H1 (cell line): ENCODE results near the gene PXDC1. TPM values are rescaled to one million over a fixed set of nuclear protein-coding genes. Genes with fewer than 3 reads are reported as not detected.
A peak's percentile ranks its signal among the peaks of the same experiment; 100 is the strongest.

ENCODE experiments used
- CTCF ChIA-PET: fragments of 300-600 bp; sonication (Branson Sonifier 250); formaldehyde crosslinking; loops from one replicate; lab custom pipeline; 2021; ENCODE audit not compliant: partially characterized antibody; lab: Charles Lee
- POLR2A ChIA-PET: fragments of 300-600 bp; sonication (Branson Sonifier 250); formaldehyde crosslinking; loops from one replicate; lab custom pipeline; 2021; ENCODE audit warnings: inconsistent platforms; ENCODE audit not compliant: partially characterized antibody; lab: Charles Lee
- DNase-seq, 2 experiments: peaks; one replicate each; pipeline versions ENCODE4 v3.0.0 to v3.0.0-alpha.2; 2010 to 2022; ENCODE audit warnings: low spot score in 2 of 2, low read depth in 1 of 2, mixed read lengths in 1 of 2
- FAIRE-seq: peaks from 2 replicates; lab custom pipeline; 2011; peaks lifted over from hg19 to GRCh38; lab: Jason Lieb, UNC
- H2AFZ ChIP-seq: 2 replicates; pipeline ENCODE4 v1.8.1; 2012; ENCODE audit warnings: low read length, inconsistent platforms
- H2AK5ac ChIP-seq: 2 replicates; pipeline ENCODE4 v1.6.1; 2013; ENCODE audit warnings: low read depth, low read length
- H2BK120ac ChIP-seq: replicated peaks from 2 replicates; pipeline ENCODE3; 2013; ENCODE audit warnings: low read depth, low read length, inconsistent platforms
- H2BK12ac ChIP-seq: 2 replicates; pipeline ENCODE4 v1.6.1; 2013; ENCODE audit warnings: low read depth, low read length
- H2BK15ac ChIP-seq: 2 replicates; pipeline ENCODE4 v1.6.1; 2013; ENCODE audit warnings: low read length
- H2BK20ac ChIP-seq: 2 replicates; pipeline ENCODE4 v1.6.1; 2013; ENCODE audit warnings: low read length
- H2BK5ac ChIP-seq: 2 replicates; pipeline ENCODE4 v1.6.1; 2013; ENCODE audit warnings: low read depth, low read length
- H3K14ac ChIP-seq: 2 replicates; pipeline ENCODE4 v1.6.1; 2013; ENCODE audit warnings: inconsistent platforms; ENCODE audit not compliant: insufficient read length
- H3K18ac ChIP-seq: 2 replicates; pipeline ENCODE4 v1.6.1; 2013; ENCODE audit warnings: low read length; ENCODE audit errors: extremely low read depth
- H3K23ac ChIP-seq: 2 replicates; pipeline ENCODE4 v1.6.1; 2013; ENCODE audit warnings: inconsistent platforms; ENCODE audit not compliant: insufficient read length
- H3K23me2 ChIP-seq: 2 replicates; pipeline ENCODE4 v1.6.1; 2013; ENCODE audit warnings: low read depth, low read length
- H3K27ac ChIP-seq: 2 replicates; pipeline ENCODE4 v1.6.1; 2011; ENCODE audit warnings: low read depth, low read length, inconsistent platforms
- H3K27me3 ChIP-seq, 4 experiments: replicated peaks in 1 of 4; 1 replicate in 1 of 4; 2 replicates in 3 of 4; pipeline versions ENCODE4 v1.6.1 to v1.8.1; 2011 to 2013; ENCODE audit warnings: low read length in 3 of 4, mild to moderate bottlenecking in 3 of 4, inconsistent platforms in 2 of 4, mixed read lengths in 2 of 4, moderate library complexity in 1 of 4; ENCODE audit not compliant: control insufficient read depth in 3 of 4, insufficient read depth in 3 of 4; ENCODE audit errors: extremely low read depth in 1 of 4
- H3K36me3 ChIP-seq, 4 experiments: 2 replicates each; pipeline versions ENCODE4 v1.6.1 to v1.8.1; 2011 to 2013; ENCODE audit warnings: mild to moderate bottlenecking in 4 of 4, low read length in 3 of 4, moderate library complexity in 2 of 4, control low read depth in 1 of 4, inconsistent platforms in 1 of 4; ENCODE audit not compliant: insufficient read depth in 4 of 4, control insufficient read depth in 2 of 4
- H3K4ac ChIP-seq: replicated peaks from 2 replicates; pipeline ENCODE3; 2013; ENCODE audit warnings: low read length, low read depth, mixed read lengths, inconsistent platforms; ENCODE audit not compliant: insufficient read length
- H3K4me1 ChIP-seq, 4 experiments: replicated peaks in 1 of 4; 1 replicate in 1 of 4; 2 replicates in 3 of 4; pipeline versions ENCODE4 v1.6.1 to v1.8.1; 2011 to 2013; ENCODE audit warnings: low read length in 3 of 4, inconsistent platforms in 2 of 4, mixed read lengths in 1 of 4; ENCODE audit not compliant: insufficient read depth in 4 of 4, control insufficient read depth in 3 of 4
- H3K4me2 ChIP-seq, 2 experiments: 2 replicates each; pipeline versions ENCODE4 v1.6.1 to v1.8.1; 2011 to 2013; ENCODE audit warnings: low read depth in 2 of 2, low read length in 2 of 2, control low read depth in 1 of 2, inconsistent platforms in 1 of 2, mild to moderate bottlenecking in 1 of 2; ENCODE audit not compliant: insufficient read depth in 1 of 2
- H3K4me3 ChIP-seq, 4 experiments: fragments of 200-600, 300-600 bp in 1 of 4; sonication (generic), shearing (Covaris generic), sonication (Bioruptor Twin) in 1 of 4; 2 replicates each; pipeline versions ENCODE4 v1.5.1 to v1.8.1; 2011 to 2016; ENCODE audit warnings: low read length in 4 of 4, low read depth in 3 of 4, control low read depth in 2 of 4, inconsistent platforms in 2 of 4, mild to moderate bottlenecking in 2 of 4, mixed read lengths in 1 of 4, moderate library complexity in 1 of 4; ENCODE audit not compliant: insufficient read depth in 2 of 4; ENCODE audit errors: extremely low read depth in 1 of 4
- H3K56ac ChIP-seq: replicated peaks from 2 replicates; pipeline ENCODE3; 2013; ENCODE audit warnings: low read depth, mild to moderate bottlenecking, mixed read lengths, low read length, inconsistent platforms; ENCODE audit not compliant: insufficient read length
- H3K79me1 ChIP-seq: 2 replicates; pipeline ENCODE4 v1.6.1; 2013; ENCODE audit warnings: low read depth, low read length, control low read depth
- H3K79me2 ChIP-seq, 2 experiments: 2 replicates each; pipeline versions ENCODE4 v1.6.1 to v1.8.1; 2012 to 2013; ENCODE audit warnings: low read length in 2 of 2, mild to moderate bottlenecking in 2 of 2, inconsistent platforms in 1 of 2; ENCODE audit not compliant: insufficient read depth in 2 of 2, control insufficient read depth in 1 of 2
- H3K9ac ChIP-seq, 4 experiments: replicated peaks in 1 of 4; 1 replicate in 1 of 4; 2 replicates in 3 of 4; pipeline versions ENCODE4 v1.6.1 to v1.8.1; 2011 to 2013; ENCODE audit warnings: low read depth in 3 of 4, low read length in 3 of 4, control low read depth in 2 of 4, mild to moderate bottlenecking in 2 of 4, moderate library complexity in 2 of 4, inconsistent platforms in 1 of 4; ENCODE audit errors: extremely low read depth in 1 of 4
- H3K9me3 ChIP-seq, 2 experiments: 2 replicates each; pipeline versions ENCODE4 v1.6.1 to v1.8.1; 2012 to 2013; ENCODE audit warnings: mild to moderate bottlenecking in 2 of 2, moderate library complexity in 2 of 2, control low read depth in 1 of 2, inconsistent platforms in 1 of 2, low read depth in 1 of 2, low read length in 1 of 2, mixed read lengths in 1 of 2; ENCODE audit not compliant: insufficient read depth in 2 of 2
- H4K20me1 ChIP-seq, 2 experiments: replicated peaks in 1 of 2; 2 replicates each; pipeline versions ENCODE3 to v1.8.1; 2011 to 2013; ENCODE audit warnings: inconsistent platforms in 2 of 2, low read length in 2 of 2, mild to moderate bottlenecking in 1 of 2; ENCODE audit not compliant: insufficient read depth in 2 of 2, control insufficient read depth in 1 of 2
- H4K5ac ChIP-seq: 2 replicates; pipeline ENCODE4 v1.6.1; 2013; ENCODE audit warnings: low read length, low read depth, mixed read lengths, inconsistent platforms; ENCODE audit not compliant: insufficient read length
- H4K8ac ChIP-seq: 2 replicates; pipeline ENCODE4 v1.8.0; 2013; ENCODE audit warnings: mild to moderate bottlenecking, moderate library complexity, low read length, inconsistent platforms; ENCODE audit not compliant: insufficient read depth; ENCODE audit errors: extremely low read depth
- H4K91ac ChIP-seq: replicated peaks from 2 replicates; pipeline ENCODE3; 2013; ENCODE audit warnings: low read length, mixed read lengths, inconsistent platforms; ENCODE audit not compliant: insufficient read length
- CEBPB ChIP-seq: IDR thresholded peaks from 2 replicates; pipeline ENCODE4 v1.6.1; 2012; ENCODE audit warnings: low read depth, low read length
- CHD1 ChIP-seq: IDR thresholded peaks from 2 replicates; pipeline ENCODE4 v1.6.1; 2012; ENCODE audit warnings: low read depth, low read length, improper control_type of control experiment
- CHD2 ChIP-seq: IDR thresholded peaks from 2 replicates; pipeline ENCODE4 v1.6.1; 2012; ENCODE audit warnings: low read length, improper control_type of control experiment
- EZH2 ChIP-seq: fragments of 200-600 bp; sonication (generic); IDR thresholded peaks from 2 replicates; pipeline ENCODE4 v1.7.1; 2012; ENCODE audit warnings: low read depth, mild to moderate bottlenecking, moderate library complexity, low read length, inconsistent platforms; ENCODE audit not compliant: severe bottlenecking
- HDAC2 ChIP-seq, 2 experiments: fragments of 300-600 bp in 1 of 2; sonication (generic) in 1 of 2; IDR thresholded peaks; 2 replicates each; pipeline ENCODE4 v1.6.1; 2011 to 2012; ENCODE audit warnings: low read depth in 2 of 2, low read length in 2 of 2, mild to moderate bottlenecking in 2 of 2, moderate library complexity in 2 of 2, borderline replicate concordance in 1 of 2, inconsistent platforms in 1 of 2
- JUN ChIP-seq: IDR thresholded peaks from 2 replicates; pipeline ENCODE4 v1.6.1; 2011; ENCODE audit warnings: low read depth, mild to moderate bottlenecking, improper control_type of control experiment, low read length
- RAD21 ChIP-seq, 2 experiments: IDR thresholded peaks in 1 of 2; conservative IDR thresholded peaks in 1 of 2; 2 replicates each; pipeline ENCODE4 v1.6.1; 2011; ENCODE audit warnings: low read depth in 2 of 2, low read length in 2 of 2, improper control_type of control experiment in 1 of 2, inconsistent platforms in 1 of 2, mild to moderate bottlenecking in 1 of 2, moderate library complexity in 1 of 2
- SIRT6 ChIP-seq: IDR thresholded peaks from one replicate; pipeline ENCODE4 v1.7.1; 2012; ENCODE audit warnings: low read length, inconsistent platforms
- YY1 ChIP-seq: IDR thresholded peaks from 2 replicates; pipeline ENCODE4 v1.6.1; 2011; ENCODE audit warnings: low read depth, mild to moderate bottlenecking, low read length
- WGBS, 2 experiments: shearing (Covaris generic) in 1 of 2; methylation state at CpG; one replicate each; pipeline versions ENCODE4 v1.1.6 to v1.1.7; 2013 to 2015; ENCODE audit warnings: low lambda C conversion rate in 2 of 2, mixed read lengths in 2 of 2, inconsistent platforms in 1 of 2, low coverage in 1 of 2, missing lambda C conversion rate in 1 of 2; ENCODE audit not compliant: insufficient replicate concordance in 2 of 2, insufficient coverage in 1 of 2, insufficient read length in 1 of 2; ENCODE audit errors: extremely low coverage in 1 of 2, missing lambda C conversion rate in 1 of 2; 5-methylcytosine and 5-hydroxymethylcytosine counted together
- polyA plus RNA-seq, 7 experiments: library from polyadenylated mRNA; depleted of rRNA in 3 of 7; stranded (reverse) in 5 of 7; unstranded in 2 of 7; fragments of >200 nt in 5 of 7; fragments of 200-250 nt in 2 of 7; gene quantifications; 1 replicate in 5 of 7; 2 replicates in 1 of 7; 4 replicates in 1 of 7; pipeline versions ENCODE4 v1.2.1 to v1.2.3, GENCODE V29; 2011 to 2013; ENCODE audit warnings: missing spikeins in 2 of 7, mixed read lengths in 2 of 7
- total RNA-seq: library from RNA; stranded (reverse); fragmentation: NEBNext Ultra II Directional; extraction: Animal tissue kit (Norgen Biotek cat#: 25700); gene quantifications from 2 replicates; pipeline ENCODE4 v1.2.1, GENCODE V29; 2021

PXDC1 gene
- total and polyA plus RNA-seq, 2 of the 8 experiments (the other 6 are each of a cell fraction or from before 2014, with no cell fraction given): 1.7 to 2.0 TPM

- DNase-seq (peak; percentile 60 to 98), FAIRE-seq (peak; percentile 24)
- Histone ChIP-seq H3K4me1 (peaks cover 0 to 9% (median 4%) of the 10 kb centered on the region in 4 experiments; a peak in 5 of 7 replicates), H3K27me3 (peaks cover 0 to 2% (median 0%) of the 10 kb centered on the region in 4 experiments; a peak in 1 of 7 replicates), H4K8ac (no peak overlapping the region), H3K18ac (no peak overlapping the region), H2AK5ac (no peak overlapping the region), H4K5ac (no peak overlapping the region), H3K23me2 (no peaks in the 10 kb centered on the region), H2BK15ac (no peak overlapping the region), H3K56ac (no peak overlapping the region), H3K4me3 (no peak overlapping the region), H2BK5ac (no peak overlapping the region), H3K27ac (no peak overlapping the region), H3K14ac (no peak overlapping the region), H3K9me3 (no peaks in the 10 kb centered on the region), H2BK12ac (no peak overlapping the region), H3K9ac (no peak overlapping the region), H4K91ac (no peak overlapping the region), H3K79me1 (no peaks in the 10 kb centered on the region), H3K4ac (no peak overlapping the region), H3K36me3 (no peaks in the 10 kb centered on the region), H2AFZ (0 out of 2 replicates have a peak overlapping the region, but pooled peaks have one; percentile 55), H3K4me2 (no peak overlapping the region), H4K20me1 (no peaks in the 10 kb centered on the region), H2BK120ac (no peak overlapping the region), H2BK20ac (no peak overlapping the region), H3K23ac (no peak overlapping the region), H3K79me2 (no peaks in the 10 kb centered on the region)
- ChIA-PET CTCF (interaction anchor here (0.6 to 8.8 kb wide), 37 partner anchors 10 to 1428 kb away, joined by 3 to 82 read pairs (median 4); partner anchors contain the start of gene FAM50B), POLR2A (interaction anchor here (1.2 to 1.3 kb wide), 2 partner anchors 106 to 278 kb away, joined by 3 to 4 read pairs; partner anchors contain the start of gene FAM50B)
- 48% methylated on average over 37 of the region's 37 CpGs; no CpG with 5 or more reads in 1 of the 2 experiments for WGBS, 2 experiments
- TF ChIP-seq RAD21 (IDR thresholded peaks at IDR 0.05 in 1 of 2, conservative IDR thresholded peaks at IDR 0.05 in 1 of 2; ENCODE audit: low read depth in 2 of 2, low read length in 2 of 2) (peak; percentile 96 to 97), SIRT6 (no peak), EZH2 (no peak), CHD2 (0 out of 2 replicates have a peak, but pooled peaks have one; percentile 7), CHD1 (no peak), HDAC2 (IDR thresholded peaks at IDR 0.05; ENCODE audit: borderline replicate concordance in 1 of 2, low read depth in 2 of 2, low read length in 2 of 2) (no peak), CEBPB (peak; percentile 30; the same call in 1 of the 2 replicates), JUN (peak; percentile 3; the same call in 1 of the 2 replicates), YY1 (no peak)
These were observed 8.8 kb downstream of the PXDC1 start for GRCh38 chr6:3742426-3743344.
